HG03469 (cell line): ENCODE data around the gene GULP1.

Experiments
- ATAC-seq: cut with Tn5 transposase; IDR thresholded peaks from one replicate; pipeline ENCODE4 v1.9.1; 2021; ENCODE audit warnings: mild to moderate bottlenecking, moderate library complexity, moderate number of reproducible peaks; ENCODE audit not compliant: unreplicated experiment

The GULP1 gene

DNA sequence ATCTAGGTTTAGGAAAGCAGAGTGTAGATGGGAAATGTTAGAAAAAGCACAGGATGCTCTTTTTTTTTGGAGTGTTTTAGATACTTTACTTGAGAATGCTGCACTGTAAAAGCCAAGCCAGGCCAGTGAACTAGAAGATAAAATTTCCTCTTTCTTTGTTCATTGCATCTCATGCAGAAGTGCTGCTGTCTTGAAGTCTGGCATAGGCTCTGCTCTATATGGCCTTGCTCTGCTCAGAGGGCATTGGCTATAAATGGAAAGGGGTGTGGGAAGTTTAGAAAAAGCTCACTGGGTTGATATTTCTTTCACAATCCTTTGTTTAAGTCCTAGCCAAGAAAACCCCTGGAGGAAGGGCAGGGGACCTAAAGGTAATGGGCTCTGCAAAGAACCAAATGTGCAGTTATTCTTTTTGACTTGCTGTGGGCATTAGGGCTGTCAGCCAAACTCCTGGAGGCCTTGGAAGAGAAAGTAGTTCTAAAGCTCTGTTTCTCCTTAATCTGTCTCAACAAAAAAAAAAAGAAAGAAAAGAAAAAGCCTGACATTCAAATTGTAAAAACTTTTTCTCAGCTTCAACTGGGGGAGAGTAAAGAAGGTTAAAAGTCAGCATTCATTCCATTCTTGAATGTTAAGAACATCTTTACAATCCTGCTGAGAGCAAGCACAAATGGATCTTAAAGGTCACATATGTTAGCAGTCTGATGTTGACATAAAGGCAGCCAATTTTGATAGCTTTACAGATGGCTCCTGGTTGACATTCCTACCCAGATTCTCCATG is 338.3 kb downstream of the GULP1 start:
- ATAC-seq, result no peak

DNA sequence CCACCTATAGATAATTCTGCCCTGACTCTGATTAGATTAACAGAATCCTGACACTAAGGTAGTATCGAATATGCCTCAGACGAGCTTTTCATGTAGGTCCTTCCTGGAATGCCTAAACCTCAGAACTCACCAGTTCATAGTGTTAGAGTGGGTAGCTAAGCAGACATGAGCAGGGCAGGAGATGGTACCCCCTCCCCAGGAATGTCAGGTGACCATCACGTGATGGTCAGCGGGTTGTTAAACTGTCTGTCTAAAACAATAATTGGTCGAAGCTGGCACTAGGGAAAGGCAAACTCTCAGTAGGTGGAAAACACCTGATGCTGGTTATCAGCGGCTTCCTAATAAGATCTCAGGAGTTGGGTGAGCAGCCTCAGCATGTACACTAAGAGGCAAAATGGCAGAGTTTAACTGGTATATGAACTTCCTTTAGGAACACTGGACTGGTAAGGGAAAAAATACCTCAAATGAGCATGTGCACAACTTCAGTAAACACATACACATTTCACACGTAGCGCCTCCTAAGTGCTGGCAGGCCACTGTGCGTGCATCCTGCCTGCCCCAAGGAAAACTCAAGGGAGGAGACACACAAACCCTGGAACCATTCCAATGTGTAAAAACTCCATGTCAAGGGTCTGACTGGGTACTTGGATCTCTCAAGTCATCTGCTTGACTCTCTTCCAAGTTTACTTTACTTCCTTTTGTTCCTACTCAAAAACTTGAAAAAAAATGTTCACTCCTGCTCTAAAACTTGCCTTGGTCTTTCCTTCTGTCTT is 339.5 kb downstream of the GULP1 start:
- ATAC-seq, result no peak

DNA sequence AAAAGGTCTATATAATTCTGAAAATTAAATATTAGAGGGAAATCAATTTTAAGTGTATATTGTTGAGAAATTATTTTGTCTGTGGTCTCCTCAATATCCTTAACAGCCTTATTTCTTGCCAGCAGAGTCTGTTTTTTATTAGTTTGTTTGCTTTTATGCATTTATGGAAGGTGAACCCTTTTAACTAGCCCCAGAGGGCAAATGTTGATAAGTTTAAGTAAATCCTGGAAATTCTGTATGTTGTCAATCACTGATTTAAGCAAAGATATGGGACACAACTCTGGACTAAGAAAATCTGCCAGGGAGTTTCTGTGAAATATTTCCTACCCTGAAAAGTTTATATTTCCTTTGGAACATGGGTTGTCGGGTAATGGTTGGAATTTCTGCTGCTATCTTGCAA is 343.0 kb downstream of the GULP1 start:
- no peak for ATAC-seq
